Measurements from ENCODE around the gene CPNE1. TPM values are rescaled to one million over a fixed set of nuclear protein-coding genes. Genes with fewer than 3 reads are reported as not detected.
"Not testable (repeated sequence)": the region's sequence is repeated elsewhere in the genome, so short reads cannot be mapped to it uniquely, and the experiment has no call there.

The CPNE1 gene
- total RNA-seq, 1 donor from 2014 or later, result 317 TPM

DNA sequence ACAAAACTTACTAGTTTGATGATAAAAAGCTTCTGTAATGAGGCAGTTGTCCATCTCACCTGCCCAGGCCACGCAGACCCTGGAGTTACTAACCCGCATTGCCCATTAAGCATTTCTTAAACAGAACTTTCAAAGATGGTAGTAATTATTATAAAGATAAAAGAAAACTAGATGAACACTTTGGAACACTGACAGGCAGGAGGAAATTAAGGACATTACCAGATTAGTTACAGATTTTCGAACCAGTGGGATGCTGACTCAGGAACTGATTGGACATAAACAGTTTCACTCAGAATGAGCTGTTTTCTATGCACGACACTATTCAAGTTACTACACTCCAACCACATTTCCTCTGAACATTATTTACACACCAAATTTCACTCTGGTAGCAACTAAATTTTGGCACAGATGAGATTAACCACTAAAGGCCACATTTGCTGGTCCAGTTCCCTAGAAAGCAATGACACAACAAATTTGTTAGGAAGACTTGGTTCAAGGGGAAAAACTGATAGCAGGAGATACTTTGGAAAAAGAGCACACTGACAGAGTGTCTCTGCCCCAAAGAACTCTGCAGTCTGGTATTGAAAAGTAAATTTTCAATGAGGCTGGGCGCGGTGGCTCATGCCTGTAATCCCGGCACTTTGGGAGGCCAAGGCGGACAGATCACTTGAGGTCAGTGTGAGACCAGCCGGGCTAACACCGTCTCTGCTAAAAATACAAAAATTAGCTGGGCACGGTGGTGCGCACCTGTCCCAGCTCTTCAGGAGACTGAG lies 37.5 kb upstream of the CPNE1 start:
- Mint-ChIP-seq H3K27me3 (no peaks in the 10 kb centered on the region), H3K36me3 (ENCODE audit: low read depth) (peaks cover 61% of the 10 kb centered on the region), H3K9me3 (no peaks in the 10 kb centered on the region), H3K27ac (no peak overlapping the region), H3K4me3 (no peak overlapping the region), H3K4me1 (peaks cover 36% of the 10 kb centered on the region)
- no peak for DNase-seq
- intact Hi-C loops (cut with micrococcal nuclease), result no loop called here

DNA sequence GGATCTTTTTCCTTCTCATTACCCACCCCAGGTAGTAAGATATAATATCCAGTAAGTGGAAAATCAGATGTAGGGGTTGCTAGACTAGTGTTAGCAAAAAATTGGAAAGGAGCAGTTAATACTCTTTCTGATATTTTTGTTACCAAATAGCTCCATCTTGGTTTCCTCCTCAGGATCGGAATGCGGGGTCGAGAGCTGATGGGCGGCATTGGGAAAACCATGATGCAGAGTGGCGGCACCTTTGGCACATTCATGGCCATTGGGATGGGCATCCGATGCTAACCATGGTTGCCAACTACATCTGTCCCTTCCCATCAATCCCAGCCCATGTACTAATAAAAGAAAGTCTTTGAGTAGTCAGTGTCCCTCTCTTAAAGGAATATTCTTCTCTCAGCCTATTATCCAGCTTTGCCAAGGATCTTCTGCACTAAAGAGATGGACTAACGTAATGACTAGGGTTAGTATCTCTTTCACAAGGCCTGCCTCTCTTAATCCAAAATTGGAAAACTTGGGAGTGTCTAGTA lies 36.0 kb upstream of the CPNE1 start:
- no peak for DNase-seq
- Mint-ChIP-seq H3K4me1 (peaks cover 38% of the 10 kb centered on the region), H3K27ac (peak overlapping the region; percentile 98), H3K9me3 (no peaks in the 10 kb centered on the region), H3K36me3 (ENCODE audit: low read depth) (peaks cover 54% of the 10 kb centered on the region), H3K4me3 (peak overlapping the region; percentile 91), H3K27me3 (no peaks in the 10 kb centered on the region)
- intact Hi-C loops (cut with micrococcal nuclease), result no loop called here

DNA sequence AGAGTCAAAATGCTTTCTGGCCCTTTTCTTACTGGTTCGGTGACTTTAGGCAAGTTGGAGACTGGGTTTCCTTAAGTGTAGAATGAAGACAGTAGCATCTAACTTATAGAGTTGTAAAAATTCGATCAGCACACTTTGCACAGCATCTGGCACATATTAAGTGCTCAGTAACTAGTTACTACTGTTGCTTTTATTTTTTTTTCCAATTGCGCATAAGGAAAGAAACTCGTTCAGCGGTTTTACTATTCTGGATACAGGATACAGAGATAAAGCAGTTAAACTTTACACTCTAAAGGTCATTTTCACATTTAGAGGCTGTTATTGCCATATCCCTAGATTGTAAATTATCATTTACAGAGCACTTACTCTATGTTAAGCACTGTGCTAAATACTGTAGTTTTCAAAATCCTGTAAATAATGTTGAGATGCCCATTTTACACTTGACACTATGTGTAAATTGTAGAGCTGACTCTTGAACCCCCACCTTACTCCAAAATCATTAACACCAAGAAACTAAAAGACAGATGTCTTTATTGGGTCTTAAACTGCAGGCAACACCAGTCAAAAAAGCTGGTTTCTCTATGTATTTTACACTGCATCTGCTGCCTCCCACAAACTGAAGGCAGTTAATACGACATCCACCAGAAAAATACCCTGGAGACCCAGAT lies 35.4 kb upstream of the CPNE1 start:
- intact Hi-C loops (cut with micrococcal nuclease), result loop anchor here (1.0 to 5.0 kb wide), 7 partner anchors 35 to 255 kb away; partner anchors contain the start of genes CPNE1, PHF20, RBM12 and SCAND1
- Mint-ChIP-seq H3K36me3 (ENCODE audit: low read depth) (peaks cover 54% of the 10 kb centered on the region), H3K27ac (peak overlapping the region; percentile 98), H3K9me3 (no peaks in the 10 kb centered on the region), H3K27me3 (no peaks in the 10 kb centered on the region), H3K4me1 (peaks cover 41% of the 10 kb centered on the region), H3K4me3 (peak overlapping the region; percentile 91)
- DNase-seq, result no peak

DNA sequence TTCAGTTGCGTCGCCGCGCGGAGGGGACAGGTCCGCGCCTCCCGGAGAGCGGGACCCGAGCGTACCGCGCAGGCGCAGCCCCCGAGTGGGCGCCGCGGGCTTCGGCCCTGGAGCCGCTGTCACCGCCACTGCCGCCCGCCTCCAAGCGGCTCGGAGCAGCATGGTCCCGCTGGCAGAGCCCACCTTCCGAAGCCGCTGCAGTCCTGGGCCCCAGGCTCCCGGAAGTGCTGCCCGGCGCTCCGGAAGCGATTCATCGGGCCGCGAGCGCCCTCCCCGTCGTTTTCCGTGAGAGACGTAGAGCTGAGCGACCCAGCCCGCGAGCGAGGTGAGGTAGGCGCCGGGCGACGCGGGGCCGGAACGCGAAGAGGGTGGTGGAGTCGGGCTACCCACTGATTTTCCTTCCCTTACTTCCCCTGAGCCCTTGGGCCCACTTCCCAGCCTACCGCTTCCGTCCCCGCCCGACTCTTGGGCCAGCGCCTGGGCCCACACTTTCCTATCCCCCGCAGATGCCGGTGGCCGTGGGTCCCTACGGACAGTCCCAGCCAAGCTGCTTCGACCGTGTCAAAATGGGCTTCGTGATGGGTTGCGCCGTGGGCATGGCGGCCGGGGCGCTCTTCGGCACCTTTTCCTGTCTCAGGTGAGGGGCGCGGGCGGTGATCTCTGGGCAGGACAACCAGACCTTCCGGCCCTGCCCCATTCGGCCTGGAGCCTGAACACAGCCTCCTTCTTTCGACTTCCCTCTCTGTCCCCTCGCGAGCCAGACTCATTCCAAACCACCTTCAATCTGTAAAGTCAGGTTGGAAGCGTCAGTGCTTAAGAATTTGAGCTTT lies 34.6 kb upstream of the CPNE1 start, which contains the start of the genes NFS1 and ROMO1:
Gene NFS1, minus strand, starts transcription at position 226 of the 830 bp plus-strand sequence. Its CDS starts 64 bp downstream, at position 162.
Gene ROMO1, plus strand, starts transcription at position 279 of the 830 bp plus-strand sequence. Its CDS starts 228 bp downstream, at position 507.
- Mint-ChIP-seq H3K4me1 (peaks cover 40% of the 10 kb centered on the region), H3K4me3 (peak within 1 kb of the TSS; percentile 91)

GRCh38 chr20:35698298-35699126 lies 33.8 kb upstream of the CPNE1 start:
- DNase-seq, result peak; percentile 70
- Mint-ChIP-seq H3K27me3 (no peaks in the 10 kb centered on the region), H3K4me1 (peaks cover 40% of the 10 kb centered on the region), H3K36me3 (ENCODE audit: low read depth) (peaks cover 43% of the 10 kb centered on the region), H3K27ac (peak overlapping the region; percentile 89), H3K9me3 (no peaks in the 10 kb centered on the region), H3K4me3 (peak overlapping the region; percentile 91)
- intact Hi-C loops (cut with micrococcal nuclease), result loop anchor here (1.0 to 5.0 kb wide), 8 partner anchors 34 to 256 kb away; partner anchors contain the start of genes CPNE1, PHF20, RBM12 and SCAND1

More for the DNA sequence above, 34.6 kb upstream of the CPNE1 start, which contains the start of the genes NFS1 and ROMO1:
- Mint-ChIP-seq H3K36me3 (ENCODE audit: low read depth) (peaks cover 48% of the 10 kb centered on the region), H3K9me3 (no peaks in the 10 kb centered on the region), H3K27me3 (no peaks in the 10 kb centered on the region), H3K27ac (peak within 1 kb of the TSS; percentile 98)
- peak; percentile 95 for DNase-seq
- intact Hi-C loops (cut with micrococcal nuclease), result loop anchor here (1.0 to 5.0 kb wide), 7 partner anchors 35 to 255 kb away; partner anchors contain the start of genes CPNE1, PHF20, RBM12 and SCAND1

DNA sequence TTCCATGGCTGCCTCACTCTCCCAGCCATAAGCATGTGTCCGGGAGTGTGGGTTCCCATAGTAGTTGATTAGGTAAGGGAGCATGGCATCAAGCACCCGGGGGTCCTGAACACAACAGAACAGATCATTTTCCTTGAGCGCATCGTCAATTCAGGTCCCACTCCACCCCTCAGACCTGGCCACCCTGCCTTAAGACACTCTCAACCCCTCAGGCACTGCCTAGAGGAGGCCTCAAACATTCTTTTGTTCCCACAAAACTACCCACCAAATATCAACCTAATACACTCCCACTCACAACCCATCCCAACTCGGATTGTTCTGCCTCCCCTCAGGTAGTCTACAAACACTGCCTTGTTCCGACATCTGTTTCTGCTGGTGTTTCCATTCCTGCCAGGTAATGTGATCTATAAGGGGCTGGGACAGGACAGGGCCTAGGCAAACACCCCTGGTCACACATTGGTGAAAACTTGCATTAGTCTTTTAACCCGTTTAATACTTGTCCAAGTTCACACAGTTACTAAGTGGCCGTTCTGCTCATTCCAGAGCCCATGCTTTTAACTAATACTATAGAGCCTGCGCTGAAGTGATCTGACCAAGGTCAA lies 33.1 kb upstream of the CPNE1 start:
- Mint-ChIP-seq H3K9me3 (no peaks in the 10 kb centered on the region), H3K36me3 (ENCODE audit: low read depth) (peaks cover 42% of the 10 kb centered on the region), H3K27ac (peak overlapping the region; percentile 89), H3K4me3 (peak overlapping the region; percentile 91), H3K27me3 (no peaks in the 10 kb centered on the region), H3K4me1 (peaks cover 40% of the 10 kb centered on the region)
- intact Hi-C loops (cut with micrococcal nuclease), result loop anchor here (1.0 to 5.0 kb wide), 6 partner anchors 33 to 257 kb away; partner anchors contain the start of genes CPNE1, PHF20, RBM12 and SCAND1
- DNase-seq, result no peak

DNA sequence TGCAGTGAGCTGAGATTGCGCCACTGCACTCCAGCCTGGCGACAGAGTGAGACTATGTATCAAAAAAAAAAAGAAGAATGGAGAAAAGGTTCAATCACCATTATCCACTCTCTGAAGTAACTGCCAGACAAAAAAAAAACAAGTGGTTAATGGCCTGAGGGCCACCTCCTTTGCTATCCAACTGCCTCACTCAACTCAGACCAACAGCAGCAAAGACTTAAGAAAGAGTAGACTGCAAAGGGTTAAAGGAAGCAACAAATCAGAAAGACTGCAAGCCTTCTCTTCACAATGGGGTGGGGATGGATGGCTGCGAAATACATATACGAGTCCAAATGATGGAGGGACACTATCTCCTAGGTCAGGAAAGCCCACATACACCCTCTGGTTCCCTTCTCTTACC lies 31.3 kb upstream of the CPNE1 start:
- Mint-ChIP-seq H3K27me3 (no peaks in the 10 kb centered on the region), H3K27ac (no peak overlapping the region), H3K9me3 (no peaks in the 10 kb centered on the region), H3K36me3 (ENCODE audit: low read depth) (peaks cover 35% of the 10 kb centered on the region), H3K4me3 (no peak overlapping the region), H3K4me1 (peaks cover 36% of the 10 kb centered on the region)
- no peak for DNase-seq
- intact Hi-C loops (cut with micrococcal nuclease), result loop anchor here (5.0 kb wide), 1 partner anchor 234 kb away; no protein-coding TSS in a partner anchor

DNA sequence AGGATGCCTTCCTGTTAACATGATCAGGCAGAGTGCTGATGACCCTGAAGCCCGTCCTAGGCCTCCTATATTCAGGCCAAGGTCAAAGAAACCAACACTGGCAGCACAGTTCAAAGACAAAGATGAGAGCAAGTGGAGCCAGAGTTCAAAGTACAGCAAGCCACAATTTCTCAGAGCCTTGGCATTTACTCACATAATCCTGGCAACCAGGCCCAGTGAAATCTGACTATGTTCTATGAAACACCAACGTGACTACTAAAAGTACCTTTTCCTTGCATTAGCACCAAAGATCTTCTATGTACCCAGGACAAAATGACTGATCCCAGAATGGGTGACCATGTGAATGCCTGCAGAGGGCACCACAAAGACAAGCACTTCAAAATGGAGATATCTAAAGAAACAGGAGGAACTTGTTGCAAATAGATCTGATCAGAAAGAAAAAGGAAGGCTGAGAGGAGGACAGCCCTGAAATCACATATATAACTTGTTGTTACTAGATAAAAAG lies 30.6 kb upstream of the CPNE1 start:
- H3K36me3 Mint-ChIP-seq (ENCODE audit: low read depth), result peaks cover 38% of the 10 kb centered on the region
- no peaks in the 10 kb centered on the region for H3K27me3 Mint-ChIP-seq

GRCh38 chr20:35690265-35690664 lies 25.6 kb upstream of the CPNE1 start:
- peaks cover 49% of the 10 kb centered on the region for H3K36me3 Mint-ChIP-seq (ENCODE audit: low read depth)
- no peak for DNase-seq
- intact Hi-C loops (cut with micrococcal nuclease), result no loop called here
- no peak overlapping the region for H3K4me3 Mint-ChIP-seq
- no peaks in the 10 kb centered on the region for H3K9me3 Mint-ChIP-seq
- no peak overlapping the region for H3K27ac Mint-ChIP-seq
- H3K4me1 Mint-ChIP-seq, result peaks cover 2% of the 10 kb centered on the region
- no peaks in the 10 kb centered on the region for H3K27me3 Mint-ChIP-seq

More for the DNA sequence above, 30.6 kb upstream of the CPNE1 start:
- intact Hi-C loops (cut with micrococcal nuclease), result loop anchor here (5.0 kb wide), 1 partner anchor 233 kb away; no protein-coding TSS in a partner anchor
- peaks cover 30% of the 10 kb centered on the region for H3K4me1 Mint-ChIP-seq
- no peak overlapping the region for H3K4me3 Mint-ChIP-seq
- H3K9me3 Mint-ChIP-seq, result no peaks in the 10 kb centered on the region
- no peak overlapping the region for H3K27ac Mint-ChIP-seq
- no peak for DNase-seq

- DNase-seq; H3K4me3 Mint-ChIP-seq; H3K4me1 Mint-ChIP-seq; H3K27ac Mint-ChIP-seq; intact Hi-C loops (cut with micrococcal nuclease); H3K9me3 Mint-ChIP-seq; H3K27me3 Mint-ChIP-seq: not testable (repeated sequence)
- peaks cover 38% of the 10 kb centered on the region for H3K36me3 Mint-ChIP-seq (ENCODE audit: low read depth)
Measured at GRCh38 chr20:35686872-35687271, 22.2 kb upstream of the CPNE1 start.

DNA sequence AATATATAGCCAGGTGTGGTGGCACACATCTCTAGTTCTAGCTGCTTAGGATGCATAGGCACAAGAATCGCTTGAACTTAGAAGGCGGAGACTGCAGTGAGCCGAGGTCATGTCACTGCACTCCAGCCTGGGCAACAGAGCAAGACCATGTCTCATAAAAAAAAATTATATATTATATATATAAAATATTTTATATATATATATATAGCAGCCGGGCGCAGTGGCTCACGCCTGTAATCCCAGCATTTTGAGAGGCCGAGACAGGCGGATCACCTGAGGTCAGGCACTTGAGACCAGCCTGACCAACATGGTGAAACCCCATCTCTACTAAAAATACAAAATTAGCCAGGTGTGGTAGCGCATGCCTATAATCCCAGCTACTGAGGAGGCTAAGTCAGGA lies 20.7 kb upstream of the CPNE1 start:
- DNase-seq; H3K4me1 Mint-ChIP-seq; H3K27ac Mint-ChIP-seq; H3K9me3 Mint-ChIP-seq; H3K4me3 Mint-ChIP-seq; intact Hi-C loops (cut with micrococcal nuclease); H3K27me3 Mint-ChIP-seq: not testable (repeated sequence)
- H3K36me3 Mint-ChIP-seq (ENCODE audit: low read depth), result peaks cover 36% of the 10 kb centered on the region

DNA sequence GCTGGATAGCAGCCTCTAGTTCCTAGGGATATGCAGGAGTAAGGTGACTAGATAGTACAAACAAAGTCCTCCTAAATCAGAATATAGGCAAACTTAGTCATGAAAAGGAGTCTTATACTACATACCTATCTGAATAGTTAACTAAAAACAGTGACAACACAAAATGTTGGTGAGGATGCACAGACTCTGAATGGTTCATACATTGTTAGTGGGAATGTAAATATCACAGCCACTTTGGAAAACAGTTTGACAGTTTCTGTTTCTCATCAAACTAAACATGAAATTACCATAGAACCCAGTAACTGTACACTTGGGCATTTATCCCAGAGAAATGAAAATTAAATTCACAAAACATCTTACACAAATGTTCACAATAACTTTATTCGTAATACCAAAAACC lies 17.3 kb upstream of the CPNE1 start:
- intact Hi-C loops (cut with micrococcal nuclease), result no loop called here
- H3K27ac Mint-ChIP-seq, result no peak overlapping the region
- H3K4me1 Mint-ChIP-seq, result peaks cover 4% of the 10 kb centered on the region
- no peak overlapping the region for H3K4me3 Mint-ChIP-seq
- H3K36me3 Mint-ChIP-seq (ENCODE audit: low read depth), result peaks cover 18% of the 10 kb centered on the region
- no peaks in the 10 kb centered on the region for H3K27me3 Mint-ChIP-seq
- no peak for DNase-seq
- no peaks in the 10 kb centered on the region for H3K9me3 Mint-ChIP-seq
